ENCODE measurements around the gene IRGC. TPM values are rescaled to one million over a fixed set of nuclear protein-coding genes. Genes with fewer than 3 reads are reported as not detected.

The IRGC gene
- total and polyA plus RNA-seq, 2 of the 4 experiments (the other 2 are of a cell fraction): not detected

- no peak for ATAC-seq (ENCODE audit: low read depth)
- no peak for TF ChIP-seq CEBPB (IDR thresholded peaks at IDR 0.05; ENCODE audit: low read depth, low read length)
- ChIA-PET POLR2A (ENCODE audit: unreplicated experiment) (no interaction called here), CTCF (no interaction called here)
- peak overlapping the region; percentile 48; the same call in 1 of the 2 replicates for H3K23ac ChIP-seq (ENCODE audit: low read depth, low read length)
- H3K18ac ChIP-seq (ENCODE audit: low read depth, low read length): no peak overlapping the region
- H3K14ac ChIP-seq (replicated peaks; ENCODE audit: low read depth, low read length): no peak overlapping the region
- no peak overlapping the region for H4K91ac ChIP-seq (ENCODE audit: insufficient read depth, low read depth, low read length)
- peak overlapping the region; percentile 30 for H3K4ac ChIP-seq (ENCODE audit: low read depth, low read length)
- WGBS, 2 experiments (ENCODE audit: extremely low coverage in 2 of 2, insufficient read length in 1 of 2): no CpG with 5 or more reads among the region's 6 CpGs
- peak overlapping the region; percentile 59 for H2AFZ ChIP-seq (replicated peaks; ENCODE audit: low read length, poor library complexity)
- no TSS peak for BruUV-seq (replicated peaks)
- peak overlapping the region; percentile 40; the same call in 1 of the 2 replicates for H2AK5ac ChIP-seq (ENCODE audit: low read depth, low read length)
- H2BK120ac ChIP-seq (ENCODE audit: low read depth, low read length): no peak overlapping the region
- no peak overlapping the region for H2BK20ac ChIP-seq (ENCODE audit: low read depth, low read length)
- H3K27me3 ChIP-seq (ENCODE audit: control insufficient read depth, insufficient read depth, low read length): no peaks in the 10 kb centered on the region
- in situ Hi-C loops (cut with MboI; ENCODE audit: low sequenced_read_pairs) (no loop called here), dilution Hi-C loops (cut with HindIII; ENCODE audit: low sequenced_read_pairs, unreplicated experiment) (no loop called here), intact Hi-C loops (cut with micrococcal nuclease) (no loop called here)
- peaks cover 12 to 15% of the 10 kb centered on the region in 2 experiments for H3K79me1 ChIP-seq (ENCODE audit: low read depth in 1 of 2, low read length in 2 of 2)
- H4K8ac ChIP-seq (ENCODE audit: low read depth in 2 of 2, low read length in 2 of 2): no peak overlapping the region
- no peak overlapping the region for H3K9ac ChIP-seq (ENCODE audit: low read depth, low read length)
- no peak overlapping the region for H2AK9ac ChIP-seq (replicated peaks; ENCODE audit: low read depth, low read length, poor library complexity)
- no peak for DNase-seq
- peaks cover 14% of the 10 kb centered on the region; the same call in 1 of the 2 replicates for H3K9me1 ChIP-seq (ENCODE audit: insufficient read depth, low read length)
- no peaks in the 10 kb centered on the region for H3K9me3 ChIP-seq (ENCODE audit: control insufficient read depth, insufficient read depth, low read length)
- H2BK5ac ChIP-seq (ENCODE audit: low read depth, low read length, poor library complexity, severe bottlenecking): no peak overlapping the region
- H4K20me1 ChIP-seq (ENCODE audit: insufficient read depth, low read length): peaks cover 12% of the 10 kb centered on the region
- peaks cover 17% of the 10 kb centered on the region for H3K4me1 ChIP-seq (ENCODE audit: control insufficient read depth, insufficient read depth, low read length)
- no peak overlapping the region for H3K56ac ChIP-seq (ENCODE audit: extremely low read depth, insufficient read depth, low read length)
- no peak overlapping the region for H4K5ac ChIP-seq (ENCODE audit: low read depth, low read length)
- H3K4me3 ChIP-seq (ENCODE audit: insufficient read depth, low read depth, low read length): no peak overlapping the region
- no peak overlapping the region for H3K27ac ChIP-seq (ENCODE audit: insufficient read depth, low read length)
- H2BK15ac ChIP-seq (ENCODE audit: low read depth, low read length): no peak overlapping the region
- H3K36me3 ChIP-seq (ENCODE audit: control insufficient read depth, insufficient read depth, low read length): peaks cover 5% of the 10 kb centered on the region
- H3K4me2 ChIP-seq (ENCODE audit: low read depth, low read length): no peak overlapping the region
Measured at GRCh38 chr19:43672061-43672679, 43.7 kb upstream of the IRGC start.

Data from IMR-90 (cell line).